Hepatic stellate cell (primary cell): ENCODE data around the gene SELENOI.
A peak's percentile ranks its signal among the peaks of the same experiment; 100 is the strongest.
"Not testable (repeated sequence)": the region's sequence is repeated elsewhere in the genome, so short reads cannot be mapped to it uniquely, and the experiment has no call there.

ENCODE experiments used
- DNase-seq: peaks from one replicate; pipeline ENCODE4 v3.0.0; 2011; ENCODE audit warnings: low spot score

SELENOI gene

DNA sequence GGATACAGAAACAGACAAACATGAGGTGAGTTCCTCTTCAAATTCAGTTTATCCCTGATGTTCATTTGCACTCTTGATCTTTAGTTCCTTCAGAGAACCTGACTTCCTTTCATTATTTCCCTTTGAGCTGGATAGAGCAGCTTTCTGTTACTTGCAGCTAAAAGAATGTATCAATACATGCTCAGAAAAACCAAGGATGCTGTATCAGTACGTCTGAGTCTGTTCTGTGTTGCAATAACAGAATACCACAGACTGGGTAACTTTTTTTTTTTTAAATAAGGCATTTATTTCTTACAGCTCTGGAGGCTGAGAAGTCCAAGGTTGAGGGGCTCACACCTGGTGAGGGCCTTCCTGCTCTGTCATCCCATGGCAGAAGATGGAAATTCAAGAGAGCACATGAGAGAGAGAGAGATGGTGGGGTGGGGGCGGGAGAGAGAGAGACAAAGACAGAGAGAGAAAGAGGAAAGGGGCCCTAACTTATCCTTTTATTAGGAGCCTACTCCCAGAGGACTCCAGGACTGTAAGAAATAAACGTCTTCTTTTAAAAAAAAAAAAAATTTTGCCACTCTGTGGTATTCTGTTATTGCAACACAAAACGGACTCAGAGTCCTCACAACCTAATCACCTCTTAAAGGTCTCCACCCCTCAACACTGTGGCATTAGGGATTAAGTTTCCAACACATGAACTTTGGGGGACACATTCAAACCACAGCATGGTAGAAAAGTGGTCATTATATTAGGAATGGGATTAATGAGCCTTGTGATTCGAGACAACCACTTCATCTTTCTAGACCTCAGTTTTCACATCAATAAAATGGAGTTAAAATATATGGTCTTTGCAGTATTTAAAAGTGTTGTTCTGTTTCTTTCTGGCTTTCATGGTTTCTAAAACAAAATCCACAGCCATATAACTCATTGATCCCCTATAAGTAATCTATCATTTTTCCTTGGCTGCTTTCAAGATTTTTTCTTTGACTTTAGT is 18.4 kb upstream of the SELENOI start:
- DNase-seq: no peak

DNA sequence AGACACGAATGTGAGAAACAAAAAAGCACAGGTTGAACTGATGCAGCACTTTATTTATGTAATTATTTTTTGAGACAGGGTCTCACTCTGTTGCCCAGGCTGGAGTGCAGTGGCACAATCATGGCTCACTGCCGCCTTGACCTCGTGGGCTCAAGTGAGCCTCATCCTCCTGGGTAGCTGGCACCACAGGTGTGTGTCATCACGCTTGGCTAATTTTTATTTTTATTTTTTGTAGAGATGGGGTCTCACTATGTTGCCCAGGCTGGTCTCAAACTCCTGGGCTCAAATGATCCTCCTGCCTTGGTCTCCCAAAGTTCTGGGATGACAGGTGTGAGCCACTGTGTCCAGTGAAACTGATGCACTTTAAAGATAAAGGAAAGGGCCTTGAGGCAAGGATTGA is 16.9 kb upstream of the SELENOI start:
- not testable (repeated sequence) for DNase-seq

DNA sequence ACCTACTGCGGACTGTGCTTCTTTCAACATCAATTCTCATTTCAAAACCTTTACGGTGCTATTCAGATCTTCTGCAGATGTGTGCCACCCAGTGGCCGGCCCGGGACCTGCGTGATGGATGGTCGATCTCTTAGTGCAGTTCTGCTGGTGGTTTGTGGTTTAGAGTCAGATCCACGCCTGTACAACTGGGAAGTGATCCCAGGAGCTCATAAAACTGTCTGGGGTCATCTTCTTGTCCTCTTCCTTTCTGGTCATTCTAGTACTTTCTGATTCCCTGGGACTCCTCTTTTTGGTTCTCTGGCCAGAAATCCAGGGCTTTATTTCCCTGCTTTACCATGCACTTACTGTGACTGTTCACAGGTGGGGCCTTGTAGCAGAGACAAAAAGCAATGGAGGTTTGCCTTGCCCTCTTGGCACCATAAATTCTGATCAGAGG is 15.8 kb upstream of the SELENOI start:
- peak; percentile 66 for DNase-seq

DNA sequence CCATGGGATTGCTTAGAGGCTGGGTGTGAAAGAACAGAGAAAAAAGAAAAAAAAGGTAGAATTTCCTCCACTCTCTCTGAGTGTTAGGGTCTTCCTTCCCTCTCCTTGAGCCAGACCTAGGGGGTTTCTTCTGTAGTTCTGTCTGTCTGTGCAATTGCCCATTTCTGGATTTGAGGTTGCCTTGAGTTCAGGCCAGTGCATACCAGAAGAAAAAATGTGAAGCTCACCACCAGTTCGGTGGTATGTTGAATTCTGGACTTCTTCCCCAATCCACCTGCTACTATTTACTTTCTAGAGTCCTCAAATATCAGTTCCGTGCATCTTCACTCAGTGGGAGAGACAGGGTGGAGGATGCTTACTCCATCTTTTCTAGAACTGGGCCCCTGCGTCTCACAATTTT is 15.3 kb upstream of the SELENOI start:
- no peak for DNase-seq

DNA sequence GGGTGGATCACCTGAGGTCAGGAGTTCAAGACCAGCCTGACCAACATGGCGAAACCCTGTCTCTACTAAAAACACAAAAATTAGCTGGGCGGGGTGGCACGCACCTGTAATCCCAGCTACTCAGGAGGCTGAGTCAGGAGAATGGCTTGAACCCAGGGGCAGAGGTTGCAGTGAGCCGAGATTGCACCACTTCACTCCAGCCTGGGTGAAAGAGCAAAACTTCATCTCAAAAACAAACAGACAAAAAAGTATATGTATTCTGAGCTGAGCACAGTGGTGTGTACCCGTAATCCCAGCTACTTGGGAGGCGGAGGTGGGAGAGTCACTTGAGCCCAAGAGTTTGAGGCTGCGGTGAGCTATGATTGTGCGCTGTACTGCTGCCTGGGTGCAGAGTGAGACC is 14.6 kb upstream of the SELENOI start:
- DNase-seq: not testable (repeated sequence)

DNA sequence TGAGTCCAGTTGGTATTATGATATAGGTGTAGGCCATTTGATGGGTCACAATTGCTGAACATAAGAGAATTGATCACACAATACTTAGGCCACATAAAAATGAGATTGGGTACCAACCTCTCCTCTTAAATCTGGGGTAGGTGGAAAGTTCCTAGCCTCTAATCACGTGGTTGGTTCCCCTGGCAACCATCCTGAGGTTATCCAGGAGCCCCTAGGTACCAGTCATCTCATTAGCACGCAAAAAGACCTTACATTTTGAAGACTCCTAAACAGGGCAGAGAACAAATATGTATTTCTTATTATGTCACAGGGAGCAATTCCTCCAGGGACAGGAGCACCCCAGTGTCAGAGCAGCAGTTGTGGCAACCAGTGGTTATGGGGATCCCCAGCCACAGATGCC is 12.7 kb upstream of the SELENOI start:
- no peak for DNase-seq

DNA sequence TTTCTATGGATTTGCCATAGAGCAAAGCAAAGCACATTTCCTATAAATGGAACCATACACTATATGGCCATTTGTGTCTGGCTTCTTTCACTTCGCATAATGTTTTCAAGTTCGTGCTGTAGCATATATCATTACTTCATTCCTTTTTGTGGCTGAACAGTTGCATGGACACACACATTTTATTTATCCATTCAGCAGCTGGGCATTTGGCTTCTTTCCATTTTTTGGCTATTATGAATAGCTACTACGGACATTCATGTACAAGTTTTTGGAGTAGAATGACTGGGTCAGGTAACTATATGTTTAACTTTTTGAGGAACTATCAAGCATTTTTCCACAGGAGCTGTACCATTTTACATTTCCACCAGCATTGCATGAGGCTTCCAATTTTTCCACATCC is 10.7 kb upstream of the SELENOI start:
- no peak for DNase-seq

DNA sequence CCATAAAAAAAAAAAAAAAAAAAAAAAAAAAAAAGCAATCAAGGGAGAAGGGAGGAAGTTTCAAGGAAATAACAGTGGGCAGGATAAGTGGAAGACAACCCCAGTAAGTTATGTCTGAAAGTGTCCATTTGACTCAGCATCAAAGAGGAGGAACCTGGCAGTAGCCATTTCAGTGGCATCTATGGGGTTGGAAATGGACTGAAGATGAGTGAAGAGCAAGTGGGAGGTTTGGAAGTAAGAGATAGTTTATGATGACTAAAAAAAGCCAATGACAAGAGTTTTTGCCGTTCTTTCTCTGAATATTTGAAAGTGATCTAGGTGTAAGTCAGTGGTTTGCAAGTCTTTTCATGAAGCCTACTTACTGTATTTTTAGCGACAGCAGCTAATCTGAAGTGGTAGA is 9.2 kb upstream of the SELENOI start:
- DNase-seq: no peak

DNA sequence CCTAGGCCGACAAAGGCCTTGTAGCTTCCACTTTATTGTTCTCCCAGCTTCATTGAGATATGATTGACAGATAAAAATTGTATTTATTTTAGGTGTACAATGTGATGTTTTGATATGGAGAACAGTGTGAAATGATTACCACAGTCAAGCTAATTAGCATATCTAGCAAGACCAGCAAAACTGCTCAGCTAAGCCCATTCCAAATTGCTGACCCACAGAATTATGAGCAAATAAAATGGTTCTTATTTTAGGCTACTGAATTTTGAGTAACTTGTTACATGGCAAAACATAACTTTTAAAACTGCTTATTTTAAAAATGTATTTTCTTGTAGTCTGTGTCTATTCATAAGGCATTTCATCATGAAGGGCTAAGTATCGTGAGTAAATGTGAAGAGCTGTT is 8.6 kb upstream of the SELENOI start:
- DNase-seq: no peak

DNA sequence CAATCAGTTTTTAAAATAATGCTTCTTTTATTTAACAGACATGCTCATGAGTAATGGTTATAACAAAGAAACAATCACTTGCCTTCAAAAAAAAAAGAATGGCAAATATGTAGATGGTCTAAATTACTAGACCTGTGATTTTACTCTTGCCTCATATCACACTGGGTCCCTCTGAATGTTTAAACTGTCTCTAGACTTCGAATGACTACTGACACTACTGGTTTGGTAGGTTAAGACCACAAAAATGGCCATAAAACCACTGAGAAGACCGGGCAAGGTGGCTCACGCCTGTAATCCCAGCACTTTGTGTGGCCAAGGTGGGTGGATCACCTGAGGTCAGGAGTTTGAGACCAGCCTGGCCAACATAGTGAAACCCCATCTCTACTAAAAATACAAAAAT is 5.1 kb upstream of the SELENOI start:
- DNase-seq: no peak

DNA sequence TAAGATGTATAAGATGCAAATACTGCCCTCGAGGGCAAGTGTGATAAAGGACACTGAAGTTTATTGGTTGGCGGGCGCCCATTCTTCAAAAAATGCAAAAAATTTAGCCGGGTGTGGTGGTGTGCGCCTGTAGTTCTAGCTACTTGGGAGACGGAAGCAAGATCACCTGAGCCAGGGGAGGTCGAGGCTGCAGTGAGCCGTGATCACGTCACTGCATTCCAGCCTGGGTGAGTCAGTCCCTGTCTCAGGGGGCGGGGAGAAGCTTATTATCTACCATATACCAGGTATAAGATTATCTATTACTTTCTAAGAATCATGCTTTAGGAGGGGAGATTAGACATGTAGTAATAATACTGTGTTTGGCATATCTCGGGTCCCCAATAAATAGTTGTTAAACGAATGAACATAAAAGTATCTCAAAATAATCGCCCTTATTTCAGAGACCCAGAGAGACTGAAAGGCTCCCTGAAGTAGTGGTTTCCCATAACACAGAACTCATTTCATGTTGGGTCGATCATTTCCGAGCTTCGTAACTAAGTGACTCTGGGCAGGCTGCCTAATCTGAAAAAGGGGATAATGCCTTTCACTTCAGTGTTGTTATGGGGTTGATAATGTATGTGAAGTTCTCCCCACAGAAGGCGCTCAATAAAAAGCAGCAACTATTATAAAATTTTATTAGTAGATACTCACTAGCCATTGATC is 1.2 kb upstream of the SELENOI start:
- no peak for DNase-seq

DNA sequence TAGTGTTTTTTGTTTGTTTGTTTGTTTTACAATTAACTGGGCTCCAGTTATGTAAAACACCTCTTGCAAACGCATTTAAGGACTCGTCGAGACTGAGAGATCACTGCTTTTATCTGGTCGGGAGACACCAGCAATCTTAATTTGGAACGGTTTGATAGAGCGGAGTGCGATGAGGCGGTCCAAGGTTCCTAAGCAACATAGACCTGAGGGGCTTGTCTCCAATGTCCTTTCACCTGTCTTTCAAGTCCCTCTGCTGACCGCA is 729 bp upstream of the SELENOI start:
- DNase-seq: no peak

DNA sequence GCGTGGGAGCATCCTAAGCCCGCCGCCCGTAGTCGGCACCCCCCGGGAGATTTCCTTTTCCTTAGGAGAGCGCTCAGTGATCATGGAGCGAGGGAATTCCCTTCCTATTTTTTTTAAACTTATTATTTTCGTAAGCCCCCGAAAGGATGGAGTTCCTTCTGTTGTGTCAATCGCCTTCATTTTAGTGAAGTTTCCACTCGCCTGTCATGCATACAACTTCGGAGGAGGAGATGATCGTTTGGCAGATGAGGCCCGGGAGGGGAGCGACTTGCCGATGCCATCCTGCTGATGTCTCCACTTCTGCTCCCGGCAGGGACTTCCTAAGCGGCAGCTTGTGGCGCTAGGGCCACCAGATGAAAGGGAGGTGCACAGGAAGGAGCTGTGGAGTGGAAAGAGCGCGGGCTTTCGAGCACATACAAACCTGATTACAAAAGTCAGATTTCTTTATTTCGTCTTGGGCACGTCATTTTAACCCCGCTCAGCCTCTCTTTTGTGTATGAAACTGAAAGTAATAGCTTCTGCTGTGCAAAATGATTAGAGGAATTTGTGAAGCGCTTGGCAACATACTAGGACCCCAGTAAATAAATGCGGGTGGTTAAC is 611 bp downstream of the SELENOI start, which contains the start of gene ADGRF3:
TSS of gene ADGRF3 (minus strand) at position 336 of the 600 bp plus-strand sequence. CDS start 555 bp downstream, outside the sequence.
- DNase-seq: peak; percentile 31

DNA sequence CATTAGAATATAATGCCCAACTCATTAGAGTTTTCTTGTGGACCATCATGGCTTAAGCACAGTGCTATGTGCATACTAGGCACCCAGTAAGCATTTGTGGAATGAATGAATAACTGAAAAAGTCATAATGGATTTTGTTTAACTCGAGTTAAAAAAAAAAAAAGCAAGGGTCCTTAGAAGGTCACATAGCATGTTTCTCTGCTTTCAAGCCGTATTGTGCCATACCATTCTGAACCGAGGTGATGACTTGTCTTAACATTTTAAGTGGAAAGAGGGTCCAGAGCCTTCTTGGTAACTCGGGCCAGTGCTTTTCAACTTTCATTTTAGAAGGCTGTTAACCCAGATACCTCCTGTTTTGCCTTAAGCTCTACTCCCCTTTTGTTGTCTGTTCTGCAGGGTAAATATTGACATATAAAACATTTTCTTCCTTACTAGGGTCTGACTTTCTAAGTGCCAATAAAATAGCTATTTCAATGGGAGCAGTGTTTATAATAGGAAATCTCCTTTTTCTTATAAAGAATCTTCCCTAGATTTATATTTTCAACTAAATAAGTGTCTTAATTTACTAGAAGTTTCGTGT is 1.4 kb downstream of the SELENOI start:
- DNase-seq: no peak

DNA sequence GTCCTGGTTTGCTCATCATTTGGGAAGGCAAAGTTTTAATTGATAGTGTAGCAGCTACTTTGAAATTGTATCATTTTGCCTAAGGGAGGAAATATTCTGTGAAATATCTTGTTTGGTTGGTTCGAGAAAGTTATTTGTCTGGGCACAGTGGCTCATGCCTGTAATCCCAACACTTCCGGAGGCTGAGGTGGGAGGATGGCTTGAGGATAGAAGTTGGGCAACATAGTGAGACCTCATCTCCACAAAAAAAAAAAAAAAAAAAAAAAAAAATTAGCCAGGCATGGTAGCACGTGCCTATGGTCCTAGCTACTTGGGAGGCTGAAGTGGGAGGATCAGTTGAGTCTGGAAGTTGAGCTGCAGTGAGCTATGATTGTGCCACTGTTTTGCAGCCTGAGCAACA is 3.7 kb downstream of the SELENOI start:
- no peak for DNase-seq

DNA sequence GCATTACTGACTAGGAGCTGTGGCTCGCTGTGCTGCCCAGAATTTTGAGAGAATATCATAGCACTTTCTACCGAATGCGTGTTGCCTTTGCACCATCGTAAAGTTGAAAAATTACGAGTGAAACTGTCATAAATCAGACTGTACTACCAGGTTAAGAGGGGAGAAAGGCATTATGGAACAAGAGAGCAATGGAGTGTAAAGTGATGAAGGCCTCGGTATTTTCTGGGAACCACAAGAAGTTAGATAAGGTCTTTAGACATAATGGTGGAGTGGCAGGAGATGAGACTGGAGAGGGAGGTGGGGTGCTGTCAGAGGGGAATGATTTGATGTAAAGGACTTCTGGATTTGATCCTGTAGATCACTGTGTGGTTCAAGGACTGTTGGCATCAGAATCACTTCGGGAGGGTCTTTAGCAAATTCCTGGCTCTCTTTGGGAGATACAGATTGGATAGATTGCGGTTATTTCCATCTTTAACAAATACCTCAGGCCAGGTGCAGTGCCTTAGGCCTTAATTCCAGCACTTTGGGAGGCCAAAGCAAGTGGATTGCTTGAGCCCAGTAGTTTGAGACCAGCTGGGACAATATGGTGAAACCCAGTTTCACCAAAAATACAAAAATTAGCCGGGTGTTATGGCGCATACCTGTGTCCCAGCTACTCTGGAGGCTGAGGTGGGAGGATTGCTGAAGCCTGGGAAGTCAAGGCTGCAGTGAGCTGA is 5.6 kb downstream of the SELENOI start:
- DNase-seq: no peak

DNA sequence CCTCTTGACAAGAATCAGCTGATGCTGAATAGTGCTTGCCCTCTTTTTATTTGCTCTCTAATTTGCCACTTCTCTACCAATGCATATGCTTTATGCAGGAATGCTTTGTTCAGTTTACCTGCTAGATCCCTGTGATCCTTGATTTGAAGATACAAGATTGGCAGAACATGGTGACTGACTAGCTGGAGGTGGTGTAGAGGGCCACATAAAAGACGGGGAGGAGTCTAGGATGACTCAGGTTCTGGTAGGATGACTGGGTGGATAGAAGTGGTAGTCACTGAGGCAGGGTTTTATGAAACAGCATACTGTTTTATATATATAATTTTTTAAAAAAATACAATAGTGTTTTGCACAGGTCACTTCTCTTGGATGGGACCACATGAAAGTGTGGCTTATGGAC is 6.9 kb downstream of the SELENOI start:
- no peak for DNase-seq

DNA sequence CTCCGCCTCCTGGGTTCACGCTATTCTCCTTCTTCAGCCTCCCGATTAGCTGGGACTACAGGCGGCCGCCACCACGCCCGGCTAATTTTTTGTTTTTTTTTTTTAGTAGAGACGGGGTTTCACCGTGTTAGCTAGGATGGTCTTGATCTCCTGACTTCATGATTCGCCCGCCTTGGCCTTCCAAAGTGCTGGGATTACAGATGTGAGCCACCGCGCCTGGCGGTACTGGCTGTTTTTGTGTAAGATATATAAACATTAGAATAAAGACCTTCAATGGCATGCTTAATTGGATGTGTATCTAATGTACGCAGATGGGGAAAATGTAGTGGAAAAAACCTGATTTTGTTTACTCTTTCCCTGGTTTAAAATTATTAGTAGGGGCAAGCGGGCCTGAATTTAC is 8.5 kb downstream of the SELENOI start:
- DNase-seq: not testable (repeated sequence)

DNA sequence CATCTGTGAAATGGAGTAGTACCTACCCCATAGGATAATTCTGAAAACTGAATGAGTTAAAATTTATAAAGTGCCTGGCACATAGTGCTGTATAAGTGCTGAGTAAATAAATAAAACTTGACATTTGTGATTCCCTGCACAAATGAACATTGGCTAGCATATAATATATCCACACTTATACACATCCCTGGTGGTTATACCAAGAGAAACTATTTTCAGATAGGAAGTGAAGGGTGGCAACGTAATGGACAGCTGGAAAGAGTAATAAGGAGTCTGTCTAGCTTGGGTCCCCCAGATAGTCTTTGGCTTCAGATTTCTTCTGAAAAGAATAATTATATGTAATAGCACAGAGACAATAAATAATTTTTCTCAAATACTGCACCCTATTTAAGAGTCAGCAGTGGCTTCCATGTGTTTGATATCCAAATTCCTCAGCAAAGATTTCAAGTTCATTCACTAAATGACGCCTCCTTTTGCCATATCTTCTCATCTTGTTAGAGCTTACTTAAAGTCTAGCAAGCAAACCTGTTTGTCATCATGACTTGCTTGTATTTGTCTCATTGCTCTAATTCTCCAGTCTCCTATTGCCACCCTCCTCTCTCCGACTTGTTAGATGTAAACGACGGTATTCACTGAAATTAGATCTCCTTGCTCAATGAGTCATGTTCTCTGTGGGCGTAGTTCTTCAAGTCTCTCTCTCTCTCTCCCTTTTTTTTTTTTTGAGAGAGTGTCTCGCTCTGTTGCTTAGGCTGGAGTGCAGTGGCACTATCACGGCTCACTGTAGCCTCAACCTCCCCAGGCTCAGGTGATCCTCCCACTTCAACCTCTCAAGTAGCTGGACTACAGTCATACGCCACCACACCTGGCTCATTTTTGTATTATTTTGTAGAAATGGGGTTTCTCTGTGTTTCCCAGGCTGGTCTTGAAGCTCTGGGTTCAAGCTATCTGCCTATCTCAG is 9.4 kb downstream of the SELENOI start:
- no peak for DNase-seq

DNA sequence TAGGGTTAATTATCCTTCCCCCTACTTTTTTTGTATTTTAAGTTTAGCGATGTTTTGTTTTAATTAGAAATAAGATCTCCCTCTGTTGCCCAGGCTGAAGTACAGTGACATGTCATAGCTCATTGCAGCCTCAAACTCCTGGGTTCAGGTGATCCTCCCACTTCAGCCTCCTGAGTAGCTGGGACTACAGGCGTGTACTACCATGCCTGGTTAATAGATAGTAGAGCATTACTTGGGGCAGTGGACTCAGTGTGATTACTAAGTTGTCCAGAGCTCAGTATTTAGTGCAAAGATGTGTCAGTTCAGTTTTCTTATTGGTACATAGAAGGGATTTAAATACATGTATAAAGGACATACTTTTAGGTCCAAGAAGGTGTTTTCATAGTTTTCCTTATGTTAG is 10.2 kb downstream of the SELENOI start:
- no peak for DNase-seq

DNA sequence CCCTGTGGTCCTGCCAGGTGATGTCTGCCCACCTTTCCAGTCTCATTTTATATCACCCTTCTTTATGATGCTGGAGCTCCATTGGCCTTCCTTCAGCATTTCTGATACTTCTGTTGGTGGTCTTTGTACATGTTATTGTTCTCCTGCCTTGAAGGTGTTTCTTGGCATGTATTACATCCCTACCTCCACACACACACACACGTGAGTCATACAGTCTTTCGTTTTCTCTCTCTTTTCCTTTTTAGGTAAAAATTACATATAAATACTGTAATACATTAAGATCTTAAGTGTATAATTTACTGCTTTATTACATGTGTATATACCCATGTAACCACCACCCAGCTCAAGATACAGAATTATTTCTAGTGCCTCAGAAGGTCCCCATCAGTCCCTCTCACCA is 10.8 kb downstream of the SELENOI start:
- no peak for DNase-seq
